ENCODE measurements around the gene ITIH4.

GRCh38 chr3:52857133-52857532, 26.7 kb upstream of the ITIH4 start:
- TF ChIP-seq CTCF (IDR thresholded peaks at IDR 0.05) (no peak), POLR2A (IDR thresholded peaks at IDR 0.05) (no peak)

All from thyroid gland (tissue), 4 donors.